HTERT RPE-1 (cell line): ENCODE data around the gene HDAC7.

ENCODE experiments used
- in situ Hi-C: fragments of 300-500 bp; cut with MboI; formaldehyde crosslinking; loops from 4 replicates; pipeline ENCODE4 v1.14.3; 2020; ENCODE audit warnings: low sequenced_read_pairs

The HDAC7 gene

GRCh38 chr12:47833591-47834012, 13.9 kb upstream of the HDAC7 start:
- in situ Hi-C loops: no loop called here

GRCh38 chr12:47832263-47832933, 12.7 kb upstream of the HDAC7 start:
- in situ Hi-C loops: no loop called here

GRCh38 chr12:47829584-47829983, 9.9 kb upstream of the HDAC7 start:
- in situ Hi-C loops: no loop called here

- in situ Hi-C loops: no loop called here
Measured at GRCh38 chr12:47828976-47829482, 9.3 kb upstream of the HDAC7 start.

- in situ Hi-C loops: no loop called here
Measured at GRCh38 chr12:47828008-47828975, 8.6 kb upstream of the HDAC7 start.

GRCh38 chr12:47825173-47825639, 5.5 kb upstream of the HDAC7 start:
- in situ Hi-C loops: no loop called here

GRCh38 chr12:47824635-47825034, 4.9 kb upstream of the HDAC7 start:
- in situ Hi-C loops: no loop called here

GRCh38 chr12:47824198-47824597, 4.5 kb upstream of the HDAC7 start:
- in situ Hi-C loops: no loop called here

- in situ Hi-C loops: no loop called here
Measured at GRCh38 chr12:47823422-47824086, 3.9 kb upstream of the HDAC7 start.

GRCh38 chr12:47822863-47823262, 3.2 kb upstream of the HDAC7 start:
- in situ Hi-C loops: no loop called here

- in situ Hi-C loops: no loop called here
Measured at GRCh38 chr12:47822401-47822800, 2.7 kb upstream of the HDAC7 start.

GRCh38 chr12:47821346-47821706, 1.6 kb upstream of the HDAC7 start:
- in situ Hi-C loops: no loop called here

GRCh38 chr12:47820631-47821345, 1.1 kb upstream of the HDAC7 start:
- in situ Hi-C loops: no loop called here

- in situ Hi-C loops: no loop called here
Measured at GRCh38 chr12:47819138-47819895, 386 bp downstream of the HDAC7 start.

GRCh38 chr12:47818467-47819137, 1.1 kb downstream of the HDAC7 start:
- in situ Hi-C loops: no loop called here

- in situ Hi-C loops: no loop called here
Measured at GRCh38 chr12:47818007-47818376, 1.7 kb downstream of the HDAC7 start.

- in situ Hi-C loops: no loop called here
Measured at GRCh38 chr12:47817272-47818006, 2.3 kb downstream of the HDAC7 start.

- in situ Hi-C loops: no loop called here
Measured at GRCh38 chr12:47816403-47817271, 3.1 kb downstream of the HDAC7 start.
